Activated naive CD4-positive, alpha-beta T cell treated with anti-CD3 and anti-CD28 coated beads, Interleukin-2, amount 50 U/mL, for 24 hours (primary cell): ENCODE measurements around the gene MUSTN1.

ENCODE experiments used
- H3K27ac Mint-ChIP-seq: one replicate; pipeline ENCODE4 v1.8.0; 2021; ENCODE audit warnings: mild to moderate bottlenecking, mixed read lengths
- H3K27me3 Mint-ChIP-seq: one replicate; pipeline ENCODE4 v1.8.0; 2021; ENCODE audit warnings: mixed read lengths
- H3K36me3 Mint-ChIP-seq: one replicate; pipeline ENCODE4 v1.8.0; 2021; ENCODE audit warnings: mixed read lengths
- H3K4me1 Mint-ChIP-seq: one replicate; pipeline ENCODE4 v1.8.0; 2021; ENCODE audit warnings: mixed read lengths
- H3K4me3 Mint-ChIP-seq: one replicate; pipeline ENCODE4 v1.8.0; 2021; ENCODE audit warnings: mild to moderate bottlenecking, mixed read lengths
- H3K9me3 Mint-ChIP-seq: one replicate; pipeline ENCODE4 v1.8.0; 2021; ENCODE audit warnings: mixed read lengths

MUSTN1 gene

GRCh38 chr3:52834871-52835501 lies at the start of gene MUSTN1:
TSS of gene MUSTN1 (minus strand) at chr3:52835019. CDS start at chr3:52834948, 71 bp downstream.
- H3K9me3 Mint-ChIP-seq: no peaks in the 10 kb centered on the region
- H3K4me1 Mint-ChIP-seq: peaks cover 23% of the 10 kb centered on the region
- H3K27ac Mint-ChIP-seq: no peak within 1 kb of the TSS
- no peaks in the 10 kb centered on the region for H3K36me3 Mint-ChIP-seq
- H3K4me3 Mint-ChIP-seq: no peak within 1 kb of the TSS
- no peaks in the 10 kb centered on the region for H3K27me3 Mint-ChIP-seq

- Mint-ChIP-seq H3K36me3 (peaks cover 14% of the 10 kb centered on the region), H3K9me3 (no peaks in the 10 kb centered on the region), H3K4me3 (no peak overlapping the region), H3K27me3 (no peaks in the 10 kb centered on the region), H3K27ac (no peak overlapping the region), H3K4me1 (peaks cover 4% of the 10 kb centered on the region)
Measured at GRCh38 chr3:52882377-52882776, 47.6 kb upstream of the MUSTN1 start.

DNA sequence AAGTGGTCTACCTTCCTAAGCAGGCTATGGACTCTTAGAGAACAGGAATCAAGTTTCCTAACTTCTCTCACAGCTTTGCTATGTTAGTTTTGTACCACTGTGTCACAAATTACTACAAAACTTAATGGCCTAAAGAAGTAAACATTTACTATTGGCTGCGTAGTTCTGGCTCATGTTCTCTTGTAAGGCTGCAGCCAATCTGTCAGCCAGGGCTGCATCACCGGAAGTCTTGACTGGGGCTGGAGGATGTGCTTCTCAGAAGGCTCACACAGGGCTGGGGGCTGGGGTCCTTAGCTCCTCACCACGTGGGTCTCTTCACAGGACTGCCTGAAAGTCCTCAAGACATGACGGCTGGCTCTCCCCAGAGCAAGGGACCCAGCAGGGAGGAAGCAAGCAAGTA lies 47.1 kb upstream of the MUSTN1 start:
- Mint-ChIP-seq H3K27me3 (no peaks in the 10 kb centered on the region), H3K27ac (no peak overlapping the region), H3K9me3 (no peaks in the 10 kb centered on the region), H3K4me1 (peaks cover 4% of the 10 kb centered on the region), H3K4me3 (no peak overlapping the region), H3K36me3 (peaks cover 14% of the 10 kb centered on the region)

DNA sequence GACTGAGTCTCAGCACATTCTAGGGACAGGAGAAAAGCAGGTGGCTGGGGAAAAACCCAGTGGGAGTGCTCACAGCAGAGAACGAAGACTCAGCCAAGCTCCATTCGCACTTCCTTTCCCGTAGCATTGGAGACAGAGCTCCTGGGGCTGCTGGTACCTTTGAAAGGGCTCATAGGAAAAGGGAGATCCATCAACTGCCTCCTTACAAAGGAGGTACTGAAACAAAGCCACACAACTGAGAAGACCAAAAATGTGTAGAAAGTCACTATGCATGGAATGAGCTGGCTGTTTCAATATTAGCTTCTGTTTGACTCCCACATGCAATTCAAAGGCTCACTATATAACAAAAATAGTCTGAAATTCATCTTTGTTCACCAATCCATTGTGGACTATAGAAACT lies 45.7 kb upstream of the MUSTN1 start:
- H3K27ac Mint-ChIP-seq: no peak overlapping the region
- no peak overlapping the region for H3K4me3 Mint-ChIP-seq
- peaks cover 8% of the 10 kb centered on the region for H3K36me3 Mint-ChIP-seq
- H3K27me3 Mint-ChIP-seq: no peaks in the 10 kb centered on the region
- no peaks in the 10 kb centered on the region for H3K9me3 Mint-ChIP-seq
- H3K4me1 Mint-ChIP-seq: peaks cover 15% of the 10 kb centered on the region

GRCh38 chr3:52880047-52880446 lies 45.2 kb upstream of the MUSTN1 start:
- Mint-ChIP-seq H3K27ac (no peak overlapping the region), H3K27me3 (no peaks in the 10 kb centered on the region), H3K4me1 (peaks cover 19% of the 10 kb centered on the region), H3K36me3 (peaks cover 5% of the 10 kb centered on the region), H3K9me3 (no peaks in the 10 kb centered on the region), H3K4me3 (no peak overlapping the region)

DNA sequence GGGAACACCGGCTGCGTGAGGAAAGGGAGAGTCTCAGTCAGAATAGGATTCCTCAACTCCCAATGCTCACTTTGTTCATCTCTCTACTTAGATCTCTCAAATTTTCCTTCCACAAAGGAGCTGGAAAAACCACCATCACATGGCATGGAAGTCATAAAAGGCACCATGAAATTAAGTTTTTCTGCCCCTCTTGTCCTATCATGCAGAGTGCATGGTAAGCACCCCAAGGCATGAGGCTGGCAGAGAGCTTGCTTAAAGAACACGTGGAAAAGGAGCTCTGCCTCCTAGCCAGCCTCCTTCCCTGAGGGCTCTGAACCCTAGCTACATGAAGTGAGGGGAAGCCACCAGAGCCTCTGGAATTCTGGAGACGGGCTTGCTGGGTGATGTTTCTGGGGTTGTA lies 44.8 kb upstream of the MUSTN1 start:
- peaks cover 1% of the 10 kb centered on the region for H3K36me3 Mint-ChIP-seq
- H3K9me3 Mint-ChIP-seq: no peaks in the 10 kb centered on the region
- no peaks in the 10 kb centered on the region for H3K27me3 Mint-ChIP-seq
- no peak overlapping the region for H3K4me3 Mint-ChIP-seq
- H3K27ac Mint-ChIP-seq: no peak overlapping the region
- peaks cover 21% of the 10 kb centered on the region for H3K4me1 Mint-ChIP-seq

GRCh38 chr3:52879090-52879489 lies 44.3 kb upstream of the MUSTN1 start:
- Mint-ChIP-seq H3K36me3 (peaks cover 1% of the 10 kb centered on the region), H3K4me1 (peaks cover 25% of the 10 kb centered on the region), H3K4me3 (no peak overlapping the region), H3K9me3 (no peaks in the 10 kb centered on the region), H3K27me3 (no peaks in the 10 kb centered on the region), H3K27ac (no peak overlapping the region)

DNA sequence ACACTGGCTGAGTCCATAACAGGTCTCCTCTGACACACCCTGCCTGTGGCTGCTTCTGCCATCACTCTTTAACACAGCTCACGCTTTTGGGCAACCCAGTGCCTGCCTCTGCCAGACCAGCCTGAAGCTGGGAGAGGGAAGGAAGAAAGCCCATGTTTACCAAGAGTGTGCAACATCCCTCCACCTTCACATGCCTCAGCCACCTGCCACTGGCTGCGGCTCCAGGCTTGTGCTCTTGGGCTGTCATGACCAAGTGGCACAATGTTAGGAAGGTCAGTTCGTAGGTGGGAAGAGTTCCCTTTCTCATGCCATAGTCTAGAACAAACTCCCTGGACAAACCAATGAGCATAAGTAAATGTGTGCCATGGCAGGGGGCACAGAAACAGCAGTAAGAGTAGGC lies 42.3 kb upstream of the MUSTN1 start:
- no peaks in the 10 kb centered on the region for H3K27me3 Mint-ChIP-seq
- no peak overlapping the region for H3K27ac Mint-ChIP-seq
- H3K4me3 Mint-ChIP-seq: no peak overlapping the region
- H3K4me1 Mint-ChIP-seq: peaks cover 35% of the 10 kb centered on the region
- H3K36me3 Mint-ChIP-seq: peaks cover 2% of the 10 kb centered on the region
- no peaks in the 10 kb centered on the region for H3K9me3 Mint-ChIP-seq

GRCh38 chr3:52874864-52875587 lies 40.2 kb upstream of the MUSTN1 start:
- no peaks in the 10 kb centered on the region for H3K27me3 Mint-ChIP-seq
- H3K36me3 Mint-ChIP-seq: peaks cover 4% of the 10 kb centered on the region
- no peaks in the 10 kb centered on the region for H3K9me3 Mint-ChIP-seq
- H3K4me3 Mint-ChIP-seq: peak overlapping the region; percentile 24
- H3K27ac Mint-ChIP-seq: no peak overlapping the region
- H3K4me1 Mint-ChIP-seq: peaks cover 41% of the 10 kb centered on the region

DNA sequence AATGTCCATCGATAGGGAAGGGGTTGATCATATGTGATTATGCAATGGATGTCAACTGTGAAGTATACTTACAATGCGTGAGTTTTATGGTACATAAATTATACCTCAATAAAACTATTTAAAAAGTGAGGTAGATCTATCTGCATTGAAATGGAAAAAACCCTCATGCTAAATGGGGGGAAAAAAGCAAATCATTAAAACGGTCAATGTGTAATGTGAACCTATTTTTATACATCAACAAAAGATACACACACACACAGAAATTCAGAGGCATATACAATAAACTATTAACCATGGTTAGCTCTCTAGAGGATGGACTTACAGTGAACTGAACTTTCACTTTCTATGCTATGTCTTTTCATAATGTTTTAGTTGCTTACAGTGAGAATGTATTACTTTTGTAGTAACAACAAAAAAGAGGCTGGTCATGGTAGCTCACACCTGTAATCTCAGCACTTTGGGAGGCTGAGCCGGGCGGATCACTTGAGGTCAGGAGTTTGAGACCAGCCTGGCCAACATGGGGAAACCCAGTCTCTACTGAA lies 39.4 kb upstream of the MUSTN1 start:
- Mint-ChIP-seq H3K27ac (no peak overlapping the region), H3K36me3 (peaks cover 4% of the 10 kb centered on the region), H3K4me3 (no peak overlapping the region), H3K9me3 (no peaks in the 10 kb centered on the region), H3K27me3 (no peaks in the 10 kb centered on the region), H3K4me1 (peaks cover 41% of the 10 kb centered on the region)

GRCh38 chr3:52873433-52874159 lies 38.8 kb upstream of the MUSTN1 start:
- Mint-ChIP-seq H3K4me3 (no peak overlapping the region), H3K27ac (no peak overlapping the region), H3K36me3 (peaks cover 3% of the 10 kb centered on the region), H3K27me3 (no peaks in the 10 kb centered on the region), H3K9me3 (no peaks in the 10 kb centered on the region), H3K4me1 (peaks cover 41% of the 10 kb centered on the region)

- Mint-ChIP-seq H3K9me3 (no peaks in the 10 kb centered on the region), H3K36me3 (peaks cover 3% of the 10 kb centered on the region), H3K27me3 (no peaks in the 10 kb centered on the region), H3K27ac (no peak overlapping the region), H3K4me1 (peaks cover 41% of the 10 kb centered on the region), H3K4me3 (no peak overlapping the region)
Measured at GRCh38 chr3:52872245-52872644, 37.4 kb upstream of the MUSTN1 start.

DNA sequence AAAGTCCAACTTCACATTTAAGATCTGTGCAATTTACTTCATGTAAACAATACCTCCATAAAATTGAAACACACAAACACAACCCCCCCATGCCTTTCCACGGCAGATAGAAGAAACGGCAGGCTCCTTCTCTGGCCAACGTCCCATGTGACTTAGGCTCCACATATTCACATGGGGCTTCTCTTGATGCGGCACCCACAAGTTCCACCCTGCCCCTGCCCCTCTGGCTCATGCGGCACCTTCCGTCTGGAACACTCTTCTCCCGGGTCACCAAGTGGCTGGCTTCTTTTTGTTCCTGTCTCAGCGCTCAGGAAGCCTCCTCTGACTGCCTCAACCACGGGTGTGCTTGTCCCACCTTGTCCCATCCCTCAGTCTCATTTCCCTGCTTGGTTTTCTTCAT lies 36.9 kb upstream of the MUSTN1 start:
- no peaks in the 10 kb centered on the region for H3K27me3 Mint-ChIP-seq
- H3K36me3 Mint-ChIP-seq: peaks cover 5% of the 10 kb centered on the region
- peaks cover 41% of the 10 kb centered on the region for H3K4me1 Mint-ChIP-seq
- H3K4me3 Mint-ChIP-seq: no peak overlapping the region
- H3K9me3 Mint-ChIP-seq: no peaks in the 10 kb centered on the region
- H3K27ac Mint-ChIP-seq: peak overlapping the region; percentile 32

DNA sequence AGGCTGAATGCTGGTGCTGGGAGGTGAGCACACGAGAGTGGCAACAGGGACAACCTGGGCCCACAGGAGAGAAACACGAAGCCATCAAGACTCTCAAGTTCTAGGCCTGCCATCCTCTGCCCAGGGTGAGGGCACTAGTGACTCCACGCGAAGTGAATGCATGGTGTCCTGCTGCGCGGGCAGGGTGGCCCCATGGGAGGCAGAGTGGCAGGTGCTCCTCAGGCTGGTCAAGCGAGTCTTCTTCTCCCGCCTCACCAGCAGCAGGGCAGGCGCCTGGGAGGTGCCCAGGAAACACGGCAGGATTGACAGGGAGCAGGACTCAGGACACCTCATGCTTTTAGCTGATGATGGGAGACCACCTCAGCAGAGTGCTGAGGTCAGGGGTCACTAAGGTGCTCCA lies 35.7 kb upstream of the MUSTN1 start:
- no peaks in the 10 kb centered on the region for H3K27me3 Mint-ChIP-seq
- no peak overlapping the region for H3K27ac Mint-ChIP-seq
- H3K4me3 Mint-ChIP-seq: no peak overlapping the region
- H3K9me3 Mint-ChIP-seq: peaks cover 4% of the 10 kb centered on the region
- peaks cover 13% of the 10 kb centered on the region for H3K36me3 Mint-ChIP-seq
- H3K4me1 Mint-ChIP-seq: peaks cover 30% of the 10 kb centered on the region

GRCh38 chr3:52866427-52866826 lies 31.6 kb upstream of the MUSTN1 start:
- Mint-ChIP-seq H3K9me3 (peaks cover 4% of the 10 kb centered on the region), H3K36me3 (peaks cover 17% of the 10 kb centered on the region), H3K27ac (no peak overlapping the region), H3K4me1 (peaks cover under 1% of the 10 kb centered on the region), H3K27me3 (no peaks in the 10 kb centered on the region), H3K4me3 (no peak overlapping the region)

- H3K4me3 Mint-ChIP-seq: no peak overlapping the region
- H3K9me3 Mint-ChIP-seq: peaks cover 4% of the 10 kb centered on the region
- peaks cover 17% of the 10 kb centered on the region for H3K36me3 Mint-ChIP-seq
- no peak overlapping the region for H3K27ac Mint-ChIP-seq
- no peaks in the 10 kb centered on the region for H3K27me3 Mint-ChIP-seq
- no peaks in the 10 kb centered on the region for H3K4me1 Mint-ChIP-seq
Measured at GRCh38 chr3:52865994-52866393, 31.2 kb upstream of the MUSTN1 start.
